Upper lobe of left lung (tissue), 6 donors: ENCODE data around the gene CHRM4. TPM values are rescaled to one million over a fixed set of nuclear protein-coding genes. Genes with fewer than 3 reads are reported as not detected.

Experiments
- ATAC-seq, 2 donors: fragments of 200-7000 bp; cut with Tn5 transposase; one replicate each; pipeline ENCODE4 v1.9.1; 2022; ENCODE audit warnings: mild to moderate bottlenecking in 2 of 2, moderate library complexity in 2 of 2; ENCODE audit not compliant: low FRiP score in 2 of 2
- DNase-seq, 2 donors: peaks; one replicate each; pipeline ENCODE4 v3.0.0-alpha.2; 2019 to 2020
- H3K27ac ChIP-seq, 4 donors: fragments of 200-600 bp; sonication (generic); one replicate each; pipeline ENCODE4 v1.5.1; 2016 to 2019
- H3K27me3 ChIP-seq, 4 donors: fragments of 200-600 bp; sonication (generic); one replicate each; pipeline ENCODE4 v1.5.1; 2017 to 2019
- H3K36me3 ChIP-seq, 4 donors: fragments of 200-600 bp; sonication (generic); one replicate each; pipeline ENCODE4 v1.5.1; 2016 to 2019
- H3K4me1 ChIP-seq, 4 donors: fragments of 200-600 bp; sonication (generic); one replicate each; pipeline ENCODE4 v1.5.1; 2018 to 2019
- H3K4me3 ChIP-seq, 4 donors: fragments of 200-600 bp; sonication (generic); one replicate each; pipeline ENCODE4 v1.5.1; 2017 to 2019; ENCODE audit warnings: mild to moderate bottlenecking in 2 of 4, moderate library complexity in 1 of 4
- H3K9me3 ChIP-seq, 4 donors: fragments of 200-600 bp; sonication (generic); one replicate each; pipeline ENCODE4 v1.5.1; 2018 to 2019
- CTCF ChIP-seq, 6 experiments: fragments of 450-650 bp in 4 of 6; fragments of 200-600 bp in 2 of 6; sonication (generic) in 2 of 6; IDR thresholded peaks; one replicate each; pipeline ENCODE4 v1.5.1; 2016 to 2019; ENCODE audit warnings: antibody characterized with exemption in 6 of 6
- EP300 ChIP-seq, 4 donors: sonication (generic); formaldehyde crosslinking; IDR thresholded peaks; one replicate each; pipeline ENCODE4 v1.5.1; 2017; ENCODE audit warnings: antibody characterized with exemption in 4 of 4, control low read depth in 2 of 4
- POLR2A ChIP-seq, 4 donors: fragments of 450-650 bp; IDR thresholded peaks; one replicate each; pipeline ENCODE4 v1.5.1; 2016 to 2017; ENCODE audit warnings: antibody characterized with exemption in 4 of 4, mild to moderate bottlenecking in 2 of 4
- POLR2AphosphoS5 ChIP-seq, 2 donors: sonication (generic); formaldehyde crosslinking; IDR thresholded peaks; one replicate each; pipeline ENCODE4 v1.5.1; 2017; ENCODE audit warnings: antibody characterized with exemption in 2 of 2
- WGBS, 2 donors: methylation state at CpG; one replicate each; pipeline ENCODE4 v1.1.5; 2017 to 2018; 5-methylcytosine and 5-hydroxymethylcytosine counted together
- total RNA-seq, 6 donors: library from RNA; depleted of rRNA in 4 of 6; stranded (reverse); fragments of >200 nt in 4 of 6; gene quantifications; one replicate each; pipeline versions ENCODE4 v1.1.0 to v1.2.1, GENCODE V29; 2016 to 2021
- donor health status: DM: no; HTN: no; CAD: no; lungs with moderate emphysema.
- donor health status: DM: no; HTN: yes; CAD: no; lungs with severe emphysema.

CHRM4 gene
- total RNA-seq, 6 donors from 2014 or later: 0.34 to 1.4 (median 0.53) TPM; not detected in 2

- ATAC-seq (peak; percentile 72 to 76), DNase-seq (peak in 1 of 2 donors; percentile 78)
- Histone ChIP-seq H3K9me3 (no peaks in the 10 kb centered on the region), H3K27ac (peak overlapping the region; percentile 67 to 91 (median 83)), H3K4me1 (peaks cover 42 to 74% (median 55%) of the 10 kb centered on the region in 4 donors), H3K27me3 (no peaks in the 10 kb centered on the region), H3K36me3 (peaks cover 0 to 8% (median 4%) of the 10 kb centered on the region in 4 donors), H3K4me3 (peak overlapping the region in 1 of 4 donors; percentile 10)
- no peak for TF ChIP-seq POLR2A (IDR thresholded peaks at IDR 0.05)
- no peak for TF ChIP-seq EP300 (IDR thresholded peaks at IDR 0.05)
- TF ChIP-seq CTCF (IDR thresholded peaks at IDR 0.05): no peak
- TF ChIP-seq POLR2AphosphoS5 (IDR thresholded peaks at IDR 0.05): no peak
- WGBS, 2 donors: 47 to 50% methylated on average over 7 to 9 of the region's 9 CpGs
Measured at GRCh38 chr11:46363031-46363407, 28.6 kb downstream of the CHRM4 start.

DNA sequence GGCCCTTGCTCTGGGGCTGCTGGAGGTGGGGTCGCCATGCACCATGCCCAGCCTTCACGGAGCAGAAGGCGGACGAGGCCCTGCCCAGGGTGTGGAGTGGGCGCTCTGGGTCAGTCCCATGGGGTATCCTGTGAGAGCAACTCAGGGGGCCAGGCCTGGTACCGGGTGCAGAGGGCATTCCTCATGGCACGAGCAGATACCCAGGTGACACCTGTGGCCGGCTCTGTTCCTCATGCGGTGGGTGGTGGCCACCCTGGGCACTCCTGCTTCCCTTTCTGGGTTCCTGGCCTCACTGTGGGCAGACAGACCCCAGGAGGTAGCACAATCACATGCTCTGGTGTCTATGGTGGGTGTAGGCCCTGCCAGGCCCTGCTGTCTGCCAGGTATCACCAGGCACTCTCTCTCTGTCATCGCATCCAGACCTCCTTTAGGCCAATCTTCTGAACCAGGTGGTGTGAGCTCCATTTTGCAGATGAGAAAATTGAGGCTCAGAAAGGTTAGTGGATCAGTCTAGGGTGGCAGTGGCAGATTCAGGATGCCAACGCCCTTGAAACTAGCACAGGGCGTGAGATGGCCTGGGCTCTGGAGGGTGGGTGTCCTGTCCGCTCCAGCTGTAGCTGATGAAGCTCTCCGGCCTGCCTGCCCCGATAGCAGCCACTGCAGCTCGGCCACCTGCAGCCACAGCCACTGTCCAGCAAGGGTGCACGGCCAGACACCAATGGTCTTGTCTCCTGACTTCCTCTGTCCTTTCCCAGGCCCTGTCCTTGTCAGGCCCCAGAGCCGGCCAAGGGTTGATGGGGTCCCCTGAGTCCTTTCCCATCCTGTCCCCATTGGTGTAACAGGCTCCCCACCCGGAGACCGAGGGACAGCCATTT is 29.2 kb downstream of the CHRM4 start:
- ATAC-seq (no peak), DNase-seq (peak in 1 of 2 donors; percentile 66)
- H3K27me3 ChIP-seq: no peaks in the 10 kb centered on the region
- H3K4me3 ChIP-seq: peak overlapping the region in 3 of 4 donors; percentile 6 to 43 (median 31)
- H3K4me1 ChIP-seq: peaks cover 39 to 74% (median 54%) of the 10 kb centered on the region in 4 donors
- TF ChIP-seq POLR2AphosphoS5 (IDR thresholded peaks at IDR 0.05) (no peak), EP300 (IDR thresholded peaks at IDR 0.05) (no peak), CTCF (IDR thresholded peaks at IDR 0.05) (no peak), POLR2A (IDR thresholded peaks at IDR 0.05) (no peak)
- no peaks in the 10 kb centered on the region for H3K9me3 ChIP-seq
- H3K27ac ChIP-seq: peak overlapping the region; percentile 67 to 91 (median 83)
- H3K36me3 ChIP-seq: peaks cover 0 to 8% (median 2%) of the 10 kb centered on the region in 4 donors
- 61 to 79% methylated on average over 6 to 14 of the region's 20 CpGs for WGBS, 2 donors

GRCh38 chr11:46361283-46362155 is 30.1 kb downstream of the CHRM4 start:
- no peaks in the 10 kb centered on the region for H3K9me3 ChIP-seq
- H3K36me3 ChIP-seq: peaks cover 0 to 5% (median 2%) of the 10 kb centered on the region in 4 donors
- WGBS, 2 donors: 21 to 35% methylated on average over 11 to 14 of the region's 26 CpGs
- TF ChIP-seq EP300 (IDR thresholded peaks at IDR 0.05) (no peak), POLR2AphosphoS5 (IDR thresholded peaks at IDR 0.05) (peak; percentile 10 to 43), POLR2A (IDR thresholded peaks at IDR 0.05) (peak in 3 of 4 donors; percentile 18 to 48 (median 34))
- H3K27me3 ChIP-seq: no peaks in the 10 kb centered on the region
- ATAC-seq: peak; percentile 74 to 83
- H3K27ac ChIP-seq: peak overlapping the region; percentile 67 to 91 (median 83)
- H3K4me1 ChIP-seq: peaks cover 37 to 77% (median 51%) of the 10 kb centered on the region in 4 donors
- DNase-seq: peak; percentile 71 to 88
- peak overlapping the region in 3 of 4 donors; percentile 6 to 43 (median 31) for H3K4me3 ChIP-seq

DNA sequence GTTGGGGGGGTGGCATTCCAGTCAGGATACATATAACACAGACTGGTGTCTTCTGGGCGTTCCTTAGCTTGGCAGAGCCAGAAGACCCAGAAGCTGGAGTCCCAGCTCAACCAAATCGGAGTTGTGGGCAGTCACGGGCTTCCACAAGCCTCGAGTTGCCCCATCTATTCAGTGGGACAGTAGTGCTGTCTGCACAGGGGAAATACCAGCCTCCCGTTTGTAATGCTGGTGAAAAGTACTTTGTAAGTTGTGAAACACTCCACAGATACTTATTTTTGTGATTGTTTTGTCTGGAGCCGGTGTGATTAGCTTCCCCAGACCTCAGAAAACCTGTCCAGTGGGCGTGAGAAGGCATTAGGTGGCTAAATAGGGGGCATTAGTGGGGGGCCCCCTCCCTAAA is 30.7 kb downstream of the CHRM4 start:
- peak overlapping the region in 3 of 4 donors; percentile 6 to 43 (median 31) for H3K4me3 ChIP-seq
- peaks cover 0 to 6% (median 5%) of the 10 kb centered on the region in 4 donors for H3K36me3 ChIP-seq
- H3K27me3 ChIP-seq: no peaks in the 10 kb centered on the region
- no peak for TF ChIP-seq POLR2AphosphoS5 (IDR thresholded peaks at IDR 0.05)
- ATAC-seq (peak in 1 of 2 donors; percentile 6), DNase-seq (peak in 1 of 2 donors; percentile 42)
- WGBS, 2 donors: 32 to 36% methylated on average over 4 to 7 of the region's 7 CpGs
- peak overlapping the region; percentile 67 to 91 (median 83) for H3K27ac ChIP-seq
- H3K4me1 ChIP-seq: peaks cover 37 to 81% (median 50%) of the 10 kb centered on the region in 4 donors
- no peaks in the 10 kb centered on the region for H3K9me3 ChIP-seq

- ATAC-seq (no peak), DNase-seq (no peak)
- no peak for TF ChIP-seq CTCF (IDR thresholded peaks at IDR 0.05)
- TF ChIP-seq POLR2AphosphoS5 (IDR thresholded peaks at IDR 0.05): no peak
- TF ChIP-seq POLR2A (IDR thresholded peaks at IDR 0.05): no peak
- TF ChIP-seq EP300 (IDR thresholded peaks at IDR 0.05): no peak
- Histone ChIP-seq H3K27ac (peak overlapping the region in 1 of 4 donors; percentile 87), H3K4me3 (no peak overlapping the region), H3K27me3 (no peaks in the 10 kb centered on the region), H3K9me3 (no peaks in the 10 kb centered on the region), H3K4me1 (peaks cover 37 to 75% (median 50%) of the 10 kb centered on the region in 4 donors), H3K36me3 (peaks cover 0 to 11% (median 6%) of the 10 kb centered on the region in 4 donors)
- 55 to 76% methylated on average over 1 of the region's 1 CpG for whole genome bisulfite sequencing, 2 donors
Measured at GRCh38 chr11:46359953-46360352, 31.6 kb downstream of the CHRM4 start.
